Testis (tissue), 3 donors: ENCODE data around the gene GUCY1A1. TPM values are rescaled to one million over a fixed set of nuclear protein-coding genes. Genes with fewer than 3 reads are reported as not detected.

ENCODE experiments used
- DNase-seq: peaks from one replicate; pipeline ENCODE4 v3.0.0-alpha.2; 2019
- H3K27ac ChIP-seq, 2 donors: fragments of 200-600 bp; sonication (generic); one replicate each; pipeline ENCODE4 v1.5.1; 2019
- H3K27me3 ChIP-seq: fragments of 200-600 bp; sonication (generic); one replicate; pipeline ENCODE4 v1.5.1; 2019
- H3K36me3 ChIP-seq: fragments of 200-600 bp; sonication (generic); one replicate; pipeline ENCODE4 v1.5.1; 2017; ENCODE audit warnings: low read depth; ENCODE audit errors: missing control alignments
- H3K4me1 ChIP-seq: fragments of 200-600 bp; sonication (generic); one replicate; pipeline ENCODE4 v1.5.1; 2019
- H3K4me3 ChIP-seq, 2 donors: fragments of 200-600 bp; sonication (generic); one replicate each; pipeline ENCODE4 v1.5.1; 2017 to 2019
- H3K9me3 ChIP-seq: fragments of 200-600 bp; sonication (generic); one replicate; pipeline ENCODE4 v1.5.1; 2017
- POLR2A ChIP-seq: fragments of 450-650 bp; IDR thresholded peaks from one replicate; pipeline ENCODE4 v1.6.1; 2017; ENCODE audit warnings: antibody characterized with exemption, mild to moderate bottlenecking, moderate library complexity
- WGBS, 2 donors: methylation state at CpG; one replicate each; pipeline ENCODE4 v1.1.5; 2018; 5-methylcytosine and 5-hydroxymethylcytosine counted together
- intact Hi-C: fragments of 100-400 bp; cut with DNase I; formaldehyde crosslinking; loops from one replicate; pipeline ENCODE4 v1.15.1; 2023; ENCODE audit warnings: low total_unique reads
- polyA plus RNA-seq: library from polyadenylated mRNA; stranded (reverse); fragments of 350-450 nt; fragmentation: Illumina TruSeq; extraction: RNeasy Lipid Tissue Mini Kit (QIAGEN cat#74804); gene quantifications from one replicate; pipeline ENCODE4 v1.2.3, GENCODE V29; 2014; ENCODE audit warnings: low read depth, low replicate concordance; ENCODE audit not compliant: insufficient read depth
- total RNA-seq, 2 donors: library from RNA; depleted of rRNA; stranded (reverse); fragments of >200 nt; gene quantifications; one replicate each; pipeline ENCODE4 v1.2.3, GENCODE V29; 2016
- TF ChIP-seq, protein P1 (sequence below), 3 experiments: fragments of 450-650 bp in 2 of 3; fragments of 200-600 bp in 1 of 3; sonication (generic) in 1 of 3; IDR thresholded peaks; one replicate each; pipeline ENCODE4 v1.5.1; 2016 to 2019; ENCODE audit warnings: antibody characterized with exemption in 3 of 3, mild to moderate bottlenecking in 2 of 3, moderate library complexity in 1 of 3

Gene GUCY1A1
- total and polyA plus RNA-seq, 3 donors from 2014 or later: 2.5 to 4.6 (median 4.5) TPM

- Histone ChIP-seq H3K36me3 (no peaks in the 10 kb centered on the region), H3K4me3 (no peak overlapping the region), H3K27ac (no peak overlapping the region), H3K4me1 (peaks cover 6% of the 10 kb centered on the region), H3K9me3 (no peaks in the 10 kb centered on the region), H3K27me3 (no peaks in the 10 kb centered on the region)
- intact Hi-C loops: no loop called here
- TF ChIP-seq, protein P1, sequence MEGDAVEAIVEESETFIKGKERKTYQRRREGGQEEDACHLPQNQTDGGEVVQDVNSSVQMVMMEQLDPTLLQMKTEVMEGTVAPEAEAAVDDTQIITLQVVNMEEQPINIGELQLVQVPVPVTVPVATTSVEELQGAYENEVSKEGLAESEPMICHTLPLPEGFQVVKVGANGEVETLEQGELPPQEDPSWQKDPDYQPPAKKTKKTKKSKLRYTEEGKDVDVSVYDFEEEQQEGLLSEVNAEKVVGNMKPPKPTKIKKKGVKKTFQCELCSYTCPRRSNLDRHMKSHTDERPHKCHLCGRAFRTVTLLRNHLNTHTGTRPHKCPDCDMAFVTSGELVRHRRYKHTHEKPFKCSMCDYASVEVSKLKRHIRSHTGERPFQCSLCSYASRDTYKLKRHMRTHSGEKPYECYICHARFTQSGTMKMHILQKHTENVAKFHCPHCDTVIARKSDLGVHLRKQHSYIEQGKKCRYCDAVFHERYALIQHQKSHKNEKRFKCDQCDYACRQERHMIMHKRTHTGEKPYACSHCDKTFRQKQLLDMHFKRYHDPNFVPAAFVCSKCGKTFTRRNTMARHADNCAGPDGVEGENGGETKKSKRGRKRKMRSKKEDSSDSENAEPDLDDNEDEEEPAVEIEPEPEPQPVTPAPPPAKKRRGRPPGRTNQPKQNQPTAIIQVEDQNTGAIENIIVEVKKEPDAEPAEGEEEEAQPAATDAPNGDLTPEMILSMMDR (IDR thresholded peaks at IDR 0.05): no peak
- no peak for TF ChIP-seq POLR2A
- 67 to 87% methylated on average over 5 of the region's 5 CpGs for WGBS, 2 donors
- no peak for DNase-seq
Observed at GRCh38 chr4:155707251-155707650, 40.6 kb downstream of the GUCY1A1 start.

DNA sequence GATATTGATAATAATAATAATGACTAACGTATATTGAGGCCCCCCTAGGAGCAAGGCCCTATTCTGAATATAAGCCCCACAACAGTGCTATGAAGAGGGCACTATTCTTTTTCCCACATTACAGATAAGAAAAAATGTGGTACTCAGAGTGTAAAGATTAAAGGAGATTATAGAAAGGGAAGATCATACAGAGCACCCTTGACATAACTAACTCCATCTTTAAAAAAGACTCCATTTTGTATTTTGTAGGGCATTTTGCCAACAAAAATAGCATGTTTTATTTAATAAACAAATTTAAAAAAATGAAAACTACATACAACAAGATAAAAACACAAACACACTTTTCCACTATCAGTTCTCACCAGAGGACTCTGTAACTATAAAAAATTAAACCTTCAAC lies 42.1 kb downstream of the GUCY1A1 start:
- no peak for DNase-seq
- Histone ChIP-seq H3K4me3 (no peak overlapping the region), H3K36me3 (no peaks in the 10 kb centered on the region), H3K27me3 (no peaks in the 10 kb centered on the region), H3K4me1 (peaks cover 6% of the 10 kb centered on the region), H3K9me3 (no peaks in the 10 kb centered on the region), H3K27ac (no peak overlapping the region)
- intact Hi-C loops: no loop called here
- 72 to 86% methylated on average over 1 of the region's 1 CpG for WGBS, 2 donors
- TF ChIP-seq, protein P1 (IDR thresholded peaks at IDR 0.05): no peak
- TF ChIP-seq POLR2A: no peak

DNA sequence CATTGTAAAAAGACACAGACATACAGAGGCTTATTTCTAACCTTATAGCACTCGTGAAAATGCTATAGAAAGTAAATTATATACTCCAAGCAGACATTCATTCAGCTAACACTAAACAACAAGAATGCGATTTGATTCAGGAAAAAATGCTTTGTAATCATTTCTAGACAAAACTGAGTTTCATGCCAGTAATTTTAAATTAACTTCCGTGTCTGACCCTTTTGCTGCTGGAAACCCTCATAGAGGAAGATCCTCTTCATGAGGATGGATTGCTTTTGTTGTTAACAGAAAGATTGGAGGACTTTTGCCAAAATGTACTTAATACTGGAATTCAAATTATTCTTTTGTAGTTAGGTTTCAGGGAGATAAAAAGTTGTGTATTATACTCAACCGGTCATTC lies 43.3 kb downstream of the GUCY1A1 start:
- TF ChIP-seq, protein P1 (IDR thresholded peaks at IDR 0.05): no peak
- no peak for TF ChIP-seq POLR2A
- intact Hi-C loops: no loop called here
- no peak overlapping the region for H3K27ac ChIP-seq
- H3K4me1 ChIP-seq: peaks cover 6% of the 10 kb centered on the region
- no peaks in the 10 kb centered on the region for H3K36me3 ChIP-seq
- no peaks in the 10 kb centered on the region for H3K9me3 ChIP-seq
- WGBS, 2 donors: 71 to 77% methylated on average over 4 of the region's 4 CpGs
- no peak overlapping the region for H3K4me3 ChIP-seq
- H3K27me3 ChIP-seq: no peaks in the 10 kb centered on the region
- no peak for DNase-seq

DNA sequence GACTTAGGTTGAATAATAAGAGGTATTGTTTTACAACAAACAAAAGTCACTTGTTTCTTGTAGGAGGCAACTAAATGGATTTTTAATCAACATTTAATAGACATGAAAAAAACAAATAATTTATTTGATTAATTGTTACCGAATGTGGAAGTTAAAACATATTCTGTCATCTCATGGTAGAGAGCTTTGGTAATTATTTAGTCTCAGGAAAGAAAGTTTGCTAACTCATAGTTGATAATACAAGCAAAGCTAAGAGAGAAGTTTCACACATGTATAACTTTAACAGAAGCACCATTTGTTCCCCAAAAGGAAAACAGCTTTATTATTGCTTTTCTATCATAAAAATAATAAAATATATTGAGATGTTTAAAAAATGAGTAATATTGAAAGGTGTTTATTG lies 44.9 kb downstream of the GUCY1A1 start:
- WGBS, 2 donors: 58 to 78% methylated on average over 1 of the region's 1 CpG
- Histone ChIP-seq H3K27me3 (no peaks in the 10 kb centered on the region), H3K36me3 (no peaks in the 10 kb centered on the region), H3K4me1 (no peaks in the 10 kb centered on the region), H3K27ac (no peak overlapping the region), H3K9me3 (no peaks in the 10 kb centered on the region), H3K4me3 (no peak overlapping the region)
- DNase-seq: no peak
- TF ChIP-seq, protein P1 (IDR thresholded peaks at IDR 0.05): no peak
- no peak for TF ChIP-seq POLR2A
- intact Hi-C loops: no loop called here

DNA sequence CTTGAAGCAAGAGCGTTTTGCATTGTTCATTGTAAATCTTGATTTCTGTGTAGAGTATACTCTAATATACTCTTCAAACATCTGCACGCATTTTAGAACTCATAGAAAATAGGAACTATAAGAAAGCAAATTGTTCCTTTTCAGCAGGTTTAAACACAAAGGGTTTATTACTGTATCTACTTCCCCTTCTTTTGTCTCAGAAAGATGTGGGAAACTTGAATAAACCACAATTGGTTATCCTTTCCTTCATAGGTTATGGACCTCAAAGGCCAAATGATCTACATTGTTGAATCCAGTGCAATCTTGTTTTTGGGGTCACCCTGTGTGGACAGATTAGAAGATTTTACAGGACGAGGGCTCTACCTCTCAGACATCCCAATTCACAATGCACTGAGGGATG lies 46.2 kb downstream of the GUCY1A1 start:
- Histone ChIP-seq H3K4me1 (no peaks in the 10 kb centered on the region), H3K4me3 (no peak overlapping the region), H3K27me3 (no peaks in the 10 kb centered on the region), H3K36me3 (no peaks in the 10 kb centered on the region), H3K27ac (no peak overlapping the region), H3K9me3 (no peaks in the 10 kb centered on the region)
- intact Hi-C loops: no loop called here
- TF ChIP-seq, protein P1 (IDR thresholded peaks at IDR 0.05): no peak
- no peak for TF ChIP-seq POLR2A
- 87 to 92% methylated on average over 3 of the region's 3 CpGs for WGBS, 2 donors
- no peak for DNase-seq
